H9 (cell line): ENCODE data around the gene CISD2. TPM values are rescaled to one million over a fixed set of nuclear protein-coding genes. Genes with fewer than 3 reads are reported as not detected.

ENCODE experiments used
- DNase-seq: peaks from one replicate; pipeline ENCODE4 v3.0.0-alpha.2; 2017
- H2AFZ ChIP-seq: one replicate; pipeline ENCODE4 v1.6.1; 2013; ENCODE audit warnings: mild to moderate bottlenecking, low read length, control low read depth, moderate library complexity
- H2AK5ac ChIP-seq: 2 replicates; pipeline ENCODE4 v1.6.1; 2013; ENCODE audit warnings: low read length, control low read depth, mixed read lengths; ENCODE audit not compliant: insufficient read length
- H2BK120ac ChIP-seq: one replicate; pipeline ENCODE4 v1.6.1; 2013; ENCODE audit warnings: low read depth, mild to moderate bottlenecking, low read length, control low read depth, inconsistent platforms; ENCODE audit not compliant: poor library complexity, severe bottlenecking
- H2BK12ac ChIP-seq: 2 replicates; pipeline ENCODE4 v1.6.1; 2013; ENCODE audit warnings: low read length, control low read depth, mixed read lengths, low read depth; ENCODE audit not compliant: insufficient read length
- H2BK15ac ChIP-seq: 2 replicates; pipeline ENCODE4 v1.6.1; 2013; ENCODE audit warnings: low read depth, low read length, control low read depth
- H2BK20ac ChIP-seq: one replicate; pipeline ENCODE4 v1.6.1; 2013; ENCODE audit warnings: low read depth, mild to moderate bottlenecking, low read length, control low read depth, inconsistent platforms; ENCODE audit not compliant: poor library complexity, severe bottlenecking
- H2BK5ac ChIP-seq: 2 replicates; pipeline ENCODE4 v1.6.1; 2013; ENCODE audit warnings: low read length, control low read depth, mixed read lengths; ENCODE audit not compliant: insufficient read length
- H3K14ac ChIP-seq: 2 replicates; pipeline ENCODE4 v1.6.1; 2013; ENCODE audit warnings: low read length, control low read depth; ENCODE audit not compliant: insufficient read depth
- H3K18ac ChIP-seq: 2 replicates; pipeline ENCODE4 v1.6.1; 2013; ENCODE audit warnings: low read depth, mild to moderate bottlenecking, mixed read lengths, low read length, control low read depth; ENCODE audit not compliant: insufficient read length
- H3K23ac ChIP-seq: 2 replicates; pipeline ENCODE4 v1.6.1; 2013; ENCODE audit warnings: low read length, control low read depth, mixed read lengths, low read depth; ENCODE audit not compliant: insufficient read length
- H3K23me2 ChIP-seq: 2 replicates; pipeline ENCODE4 v1.6.1; 2013; ENCODE audit warnings: low read depth, mild to moderate bottlenecking, mixed read lengths, low read length, control low read depth; ENCODE audit not compliant: insufficient read length, poor library complexity, severe bottlenecking
- H3K27ac ChIP-seq: 2 replicates; pipeline ENCODE4 v1.5.1; 2013; ENCODE audit warnings: low read length, control low read depth, mixed read lengths, low read depth; ENCODE audit not compliant: insufficient read length
- H3K27me3 ChIP-seq: 2 replicates; pipeline ENCODE4 v1.6.1; 2013; ENCODE audit warnings: low read length, control low read depth, inconsistent platforms; ENCODE audit not compliant: insufficient read depth
- H3K4ac ChIP-seq: 2 replicates; pipeline ENCODE4 v1.6.1; 2013; ENCODE audit warnings: low read depth, mild to moderate bottlenecking, control low read depth, inconsistent platforms, low read length, moderate library complexity
- H3K4me1 ChIP-seq: 2 replicates; pipeline ENCODE4 v1.6.1; 2013; ENCODE audit warnings: low read length, control low read depth, inconsistent platforms; ENCODE audit not compliant: insufficient read depth
- H3K4me2 ChIP-seq: 2 replicates; pipeline ENCODE4 v1.6.1; 2013; ENCODE audit warnings: low read length, control low read depth, mixed read lengths; ENCODE audit not compliant: insufficient read length, insufficient read depth
- H3K56ac ChIP-seq: 2 replicates; pipeline ENCODE4 v1.6.1; 2013; ENCODE audit warnings: low read depth, mild to moderate bottlenecking, mixed read lengths, low read length, control low read depth; ENCODE audit not compliant: insufficient read length
- H3K79me1 ChIP-seq: 2 replicates; pipeline ENCODE4 v1.6.1; 2013; ENCODE audit warnings: low read depth, mild to moderate bottlenecking, moderate library complexity, low read length, control low read depth, inconsistent platforms; ENCODE audit not compliant: insufficient read depth, poor library complexity, severe bottlenecking
- H3K79me2 ChIP-seq: 2 replicates; pipeline ENCODE4 v1.6.1; 2013; ENCODE audit warnings: low read length, control low read depth, inconsistent platforms; ENCODE audit not compliant: insufficient read depth
- H3K9ac ChIP-seq: 2 replicates; pipeline ENCODE4 v1.6.1; 2013; ENCODE audit warnings: low read length, control low read depth, mixed read lengths; ENCODE audit not compliant: insufficient read length; ENCODE audit errors: extremely low read depth
- H3K9me3 ChIP-seq: one replicate; pipeline ENCODE4 v1.6.1; 2013; ENCODE audit warnings: low read depth, low read length, inconsistent platforms; ENCODE audit not compliant: control insufficient read depth
- H3T11ph ChIP-seq: one replicate; pipeline ENCODE4 v1.6.1; 2013; ENCODE audit warnings: mild to moderate bottlenecking, low read length, control low read depth, inconsistent platforms
- H4K20me1 ChIP-seq: one replicate; pipeline ENCODE4 v1.6.1; 2013; ENCODE audit not compliant: control insufficient read depth, insufficient read length, insufficient read depth
- H4K5ac ChIP-seq: 2 replicates; pipeline ENCODE4 v1.6.1; 2013; ENCODE audit warnings: low read depth, mild to moderate bottlenecking, mixed read lengths, low read length, control low read depth; ENCODE audit not compliant: insufficient read length
- H4K8ac ChIP-seq: replicated peaks from 2 replicates; pipeline ENCODE4 v1.6.1; 2013; ENCODE audit warnings: low read length, control low read depth, mixed read lengths, low read depth; ENCODE audit not compliant: insufficient read length
- H4K91ac ChIP-seq: 2 replicates; pipeline ENCODE4 v1.6.1; 2013; ENCODE audit warnings: low read depth, mild to moderate bottlenecking, moderate library complexity, mixed read lengths, low read length, control low read depth; ENCODE audit not compliant: insufficient read length
- H3K27ac Mint-ChIP-seq, 3 experiments: 2 replicates in 2 of 3; 3 replicates in 1 of 3; pipeline ENCODE4 v1.8.0; 2020 to 2021; ENCODE audit warnings: mixed read lengths in 3 of 3, mild to moderate bottlenecking in 1 of 3, moderate library complexity in 1 of 3
- H3K27me3 Mint-ChIP-seq: 2 replicates; pipeline ENCODE4 v1.8.0; 2021; ENCODE audit warnings: low read depth, mild to moderate bottlenecking, moderate library complexity, mixed read lengths
- H3K36me3 Mint-ChIP-seq, 3 experiments: 2 replicates in 2 of 3; 3 replicates in 1 of 3; pipeline ENCODE4 v1.8.0; 2020 to 2021; ENCODE audit warnings: low read depth in 3 of 3, mixed read lengths in 3 of 3; ENCODE audit not compliant: insufficient read depth in 1 of 3
- H3K4me1 Mint-ChIP-seq, 2 experiments: 2 replicates each; pipeline ENCODE4 v1.8.0; 2020; ENCODE audit warnings: mixed read lengths in 2 of 2
- H3K4me3 Mint-ChIP-seq, 2 experiments: 2 replicates in 1 of 2; 3 replicates in 1 of 2; pipeline ENCODE4 v1.8.0; 2020 to 2021; ENCODE audit warnings: mild to moderate bottlenecking in 2 of 2, mixed read lengths in 2 of 2, moderate library complexity in 1 of 2
- H3K9me3 Mint-ChIP-seq, 2 experiments: 2 replicates in 1 of 2; 3 replicates in 1 of 2; pipeline ENCODE4 v1.8.0; 2020; ENCODE audit warnings: mild to moderate bottlenecking in 2 of 2, mixed read lengths in 2 of 2, moderate library complexity in 1 of 2
- CTCF ChIP-seq: fragments of 200-600 bp; sonication (generic); conservative IDR thresholded peaks from 3 replicates; pipeline ENCODE4 v1.8.0; 2021; ENCODE audit warnings: antibody characterized with exemption, mild to moderate bottlenecking
- WGBS: extraction: QIAGEN DNeasy Blood & Tissue Kit; methylation state at CpG from one replicate; pipeline ENCODE4 v1.1.7; 2013; ENCODE audit warnings: missing lambda C conversion rate, low lambda C conversion rate, mixed read lengths; ENCODE audit not compliant: insufficient read length; ENCODE audit errors: extremely low coverage; 5-methylcytosine and 5-hydroxymethylcytosine counted together
- total RNA-seq: library from RNA; stranded (reverse); gene quantifications from 2 replicates; pipeline ENCODE4 v1.2.1, GENCODE V29; 2021

The CISD2 gene
- total RNA-seq, 1 experiment from 2014 or later: 45.6 TPM

- Histone ChIP-seq H2BK20ac (no peak overlapping the region), H3K56ac (no peak overlapping the region), H3K9me3 (peaks cover 10% of the 10 kb centered on the region), H3K79me2 (no peaks in the 10 kb centered on the region), H2AK5ac (no peak overlapping the region), H2BK12ac (no peak overlapping the region), H2AFZ (no peak overlapping the region), H2BK120ac (no peak overlapping the region), H3T11ph (no peak overlapping the region), H3K9ac (no peak overlapping the region), H3K4me1 (0 out of 2 replicates have a peak, but pooled peaks cover 6% of the 10 kb centered on the region), H4K91ac (no peak overlapping the region), H2BK5ac (no peak overlapping the region), H4K20me1 (no peaks in the 10 kb centered on the region), H3K23me2 (no peaks in the 10 kb centered on the region), H4K5ac (no peak overlapping the region), H3K79me1 (no peaks in the 10 kb centered on the region), H3K27me3 (no peaks in the 10 kb centered on the region), H4K8ac (no peak overlapping the region), H3K4ac (no peak overlapping the region), H3K27ac (no peak overlapping the region), H3K23ac (no peak overlapping the region), H3K14ac (no peak overlapping the region), H3K4me2 (no peak overlapping the region), H2BK15ac (no peak overlapping the region), H3K18ac (no peak overlapping the region)
- DNase-seq: no peak
- Mint-ChIP-seq H3K27ac (no peak overlapping the region), H3K36me3 (peaks cover 49 to 53% (median 51%) of the 10 kb centered on the region in 3 experiments), H3K27me3 (no peaks in the 10 kb centered on the region), H3K9me3 (peaks cover 29 to 34% of the 10 kb centered on the region in 2 experiments), H3K4me3 (no peak overlapping the region), H3K4me1 (peaks cover 8% of the 10 kb centered on the region in 2 experiments)
- WGBS: no CpG with 5 or more reads among the region's 3 CpGs
- no peak for TF ChIP-seq CTCF
Observed at GRCh38 chr4:102878901-102879300, 10.1 kb downstream of the CISD2 start.
